Activated effector memory CD4-positive, alpha-beta T cell treated with anti-CD3 and anti-CD28 coated beads, Interleukin-2, amount 50 U/mL, for 16 hours (primary cell): Measurements from ENCODE around the gene EVX1.

Experiments used
- DNase-seq: peaks from one replicate; pipeline ENCODE4 v3.0.0-alpha.2; 2020

The EVX1 gene

DNA sequence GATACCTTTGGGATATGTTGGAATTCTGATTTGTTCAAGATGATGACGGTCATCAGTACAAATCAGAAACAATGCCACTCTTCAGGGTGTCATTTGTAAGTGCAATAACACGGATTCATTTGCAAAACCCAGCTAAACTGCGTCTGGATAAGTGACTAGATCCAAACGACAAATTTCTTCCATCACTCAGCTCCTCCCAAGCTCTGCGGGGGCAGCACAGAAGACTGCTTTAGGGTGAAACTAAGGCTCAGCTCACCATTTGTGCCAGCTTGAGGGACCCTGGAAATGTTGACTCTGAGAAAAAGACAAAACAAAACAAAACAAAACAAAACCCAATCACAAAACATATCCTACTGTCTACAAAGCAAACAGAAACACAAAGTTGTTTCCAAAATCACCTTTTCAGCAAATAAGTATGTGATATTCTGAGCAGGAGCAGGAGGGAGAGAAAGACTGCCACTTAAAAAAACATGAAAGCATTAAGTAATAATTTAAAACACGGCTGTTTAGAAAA lies 8.0 kb downstream of the EVX1 start:
- DNase-seq, result no peak

- DNase-seq, result no peak
Measured at GRCh38 chr7:27251136-27251651, 8.6 kb downstream of the EVX1 start.

- DNase-seq, result no peak
Measured at GRCh38 chr7:27251652-27252590, 9.3 kb downstream of the EVX1 start.

- DNase-seq, result no peak
Measured at GRCh38 chr7:27254625-27255024, 12.0 kb downstream of the EVX1 start.

DNA sequence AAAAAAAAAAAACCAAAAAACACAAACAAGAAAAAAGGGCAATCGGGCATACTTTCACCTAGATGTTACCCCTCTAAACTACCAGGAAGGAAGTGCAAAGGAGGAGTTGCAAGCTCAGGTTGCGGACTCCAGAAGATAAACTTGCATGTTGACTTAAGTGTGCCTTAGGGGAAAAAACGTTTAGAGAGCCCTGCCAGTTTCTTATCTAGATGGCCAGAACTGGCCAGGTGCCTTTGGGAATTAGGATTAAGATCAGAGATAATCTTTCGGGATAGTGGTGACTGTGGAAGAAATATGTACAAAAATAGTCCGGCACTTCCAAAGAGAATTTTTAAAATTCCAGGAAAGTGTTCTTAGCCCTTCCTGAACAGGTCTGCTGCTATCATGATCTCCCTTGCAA lies 17.6 kb downstream of the EVX1 start:
- no peak for DNase-seq

GRCh38 chr7:27262121-27262520 lies 19.5 kb downstream of the EVX1 start:
- no peak for DNase-seq

DNA sequence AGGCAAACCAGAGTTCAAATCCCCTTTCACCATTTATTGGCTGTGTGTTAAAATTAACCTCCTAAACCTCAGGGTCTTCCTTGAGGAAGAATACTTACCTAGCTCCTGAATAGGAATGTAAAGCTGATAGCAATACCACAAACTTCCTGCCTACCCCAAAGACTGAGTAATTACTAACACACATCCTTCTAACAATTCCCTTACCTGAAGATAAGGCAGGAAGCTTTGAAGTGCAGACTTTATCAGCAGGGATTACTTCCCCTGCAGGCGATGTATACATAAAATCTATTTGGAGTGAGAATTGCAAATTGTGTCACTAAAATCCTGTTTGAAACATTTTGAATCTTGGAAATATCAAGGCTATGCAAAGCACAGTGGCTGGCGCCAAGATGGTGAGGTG lies 21.2 kb downstream of the EVX1 start:
- DNase-seq, result no peak

DNA sequence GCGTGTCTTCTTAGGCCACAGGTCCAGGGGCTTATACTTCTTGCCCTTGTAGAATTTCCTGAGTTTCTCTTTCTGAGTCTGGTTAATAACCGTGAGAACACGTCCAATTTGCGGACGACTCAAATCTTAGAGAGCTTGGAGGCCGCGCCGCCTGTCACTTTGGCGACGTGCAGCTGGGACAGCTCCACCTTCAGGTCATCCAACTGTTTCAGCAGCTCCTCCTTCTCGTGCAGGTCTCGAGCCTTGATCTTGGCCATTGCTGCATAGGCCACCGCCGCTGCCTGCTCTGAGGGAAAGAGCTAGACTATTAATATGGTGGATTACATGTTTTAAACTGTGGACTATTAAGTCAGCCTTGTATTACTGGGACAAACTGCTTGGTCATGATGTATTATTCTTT lies 26.9 kb downstream of the EVX1 start:
- DNase-seq, result no peak

DNA sequence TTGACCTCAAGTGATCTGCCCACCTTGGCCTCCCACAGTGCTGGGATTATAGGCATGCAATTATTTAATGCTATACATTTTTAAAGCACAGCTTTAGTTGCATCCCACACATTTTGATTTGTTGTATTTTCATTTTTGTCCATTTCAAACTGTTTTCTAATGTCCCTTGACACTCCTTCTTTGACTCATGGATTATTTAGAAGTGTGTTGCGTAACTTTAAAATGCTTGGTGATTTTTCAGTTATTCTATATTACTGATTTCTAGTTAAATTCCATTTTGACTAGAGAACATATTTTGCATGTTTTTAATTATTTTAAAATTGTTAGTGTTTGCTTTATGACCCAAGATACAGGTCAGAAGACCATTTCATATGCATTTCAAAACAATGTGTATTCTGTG lies 28.8 kb downstream of the EVX1 start:
- DNase-seq, result no peak

DNA sequence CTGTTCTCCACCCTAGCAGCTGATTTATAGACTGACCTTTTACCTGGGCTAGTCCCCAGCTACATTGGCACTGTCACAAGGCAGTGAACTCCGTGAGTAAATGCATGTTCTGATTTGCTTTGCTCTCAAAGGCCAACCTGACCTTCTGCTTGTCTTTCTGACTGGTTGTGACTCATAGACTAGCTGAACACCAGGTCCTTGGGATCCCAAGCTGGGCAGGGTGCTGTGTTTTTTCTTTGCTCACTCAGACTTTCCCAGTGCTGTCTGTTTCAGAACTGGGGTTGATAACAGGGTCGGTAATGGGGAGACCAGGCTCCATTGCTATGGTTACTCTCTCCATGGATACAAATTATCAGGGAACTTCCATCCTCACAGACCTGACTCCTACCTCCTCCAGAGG lies 35.0 kb downstream of the EVX1 start:
- no peak for DNase-seq

DNA sequence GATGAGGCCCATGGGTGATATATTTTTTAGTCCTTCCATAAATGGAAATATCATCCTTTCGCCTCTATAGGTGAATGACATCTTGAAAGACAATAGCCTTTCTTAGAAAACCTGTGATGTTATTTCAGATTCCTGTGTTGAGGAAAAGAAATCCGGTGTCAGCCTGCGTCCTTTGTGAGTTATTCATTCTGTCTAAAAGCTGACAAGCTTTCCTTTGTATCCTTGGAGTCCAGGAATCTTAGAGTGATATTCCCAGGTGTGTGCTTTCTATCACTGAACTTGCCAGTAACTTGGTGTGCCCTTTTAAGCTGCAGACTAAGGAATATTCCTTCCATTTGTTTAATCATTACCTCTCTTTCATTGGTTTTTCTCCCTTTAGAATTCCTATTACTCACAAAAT lies 41.0 kb downstream of the EVX1 start:
- no peak for DNase-seq

DNA sequence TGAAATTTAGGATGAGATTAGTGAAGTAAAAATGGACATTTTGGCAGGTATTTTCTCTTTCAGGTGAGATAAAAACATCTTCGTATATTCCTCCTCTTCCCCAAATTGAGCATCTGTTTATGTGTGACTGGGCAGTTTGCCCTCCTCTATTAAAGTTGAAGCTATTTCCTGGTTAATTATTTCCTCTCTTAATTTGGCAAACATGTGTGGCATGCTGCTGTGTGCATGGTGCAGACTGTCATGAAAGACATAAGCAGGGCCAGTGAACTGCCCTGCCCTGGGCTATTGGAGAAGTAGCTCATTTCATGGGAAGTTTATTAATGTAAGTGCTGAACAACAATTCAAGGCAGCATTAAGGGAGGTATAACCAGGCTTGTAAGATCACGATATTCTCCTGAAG lies 52.6 kb downstream of the EVX1 start:
- no peak for DNase-seq

DNA sequence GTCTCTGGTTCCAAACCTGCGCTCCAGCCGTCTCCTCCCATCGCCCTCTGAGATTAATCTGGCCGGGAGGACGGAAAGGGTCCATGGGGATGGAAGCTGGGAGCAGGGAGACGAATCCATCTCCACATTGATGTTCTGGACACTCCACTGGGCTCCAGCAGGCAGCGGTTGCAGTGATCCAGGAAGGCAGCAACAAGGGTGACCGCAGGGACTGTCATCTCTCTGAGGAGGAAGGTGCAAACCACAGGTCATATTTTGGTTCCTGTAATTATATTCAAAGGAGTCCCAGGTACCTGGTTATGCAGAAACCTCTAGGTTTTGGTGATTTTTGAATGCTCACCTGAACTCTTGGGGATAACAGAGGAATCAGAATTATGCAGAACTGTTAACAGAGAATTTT lies 54.8 kb downstream of the EVX1 start:
- no peak for DNase-seq
